ENCODE measurements around the gene NUP133.

Gene NUP133

DNA sequence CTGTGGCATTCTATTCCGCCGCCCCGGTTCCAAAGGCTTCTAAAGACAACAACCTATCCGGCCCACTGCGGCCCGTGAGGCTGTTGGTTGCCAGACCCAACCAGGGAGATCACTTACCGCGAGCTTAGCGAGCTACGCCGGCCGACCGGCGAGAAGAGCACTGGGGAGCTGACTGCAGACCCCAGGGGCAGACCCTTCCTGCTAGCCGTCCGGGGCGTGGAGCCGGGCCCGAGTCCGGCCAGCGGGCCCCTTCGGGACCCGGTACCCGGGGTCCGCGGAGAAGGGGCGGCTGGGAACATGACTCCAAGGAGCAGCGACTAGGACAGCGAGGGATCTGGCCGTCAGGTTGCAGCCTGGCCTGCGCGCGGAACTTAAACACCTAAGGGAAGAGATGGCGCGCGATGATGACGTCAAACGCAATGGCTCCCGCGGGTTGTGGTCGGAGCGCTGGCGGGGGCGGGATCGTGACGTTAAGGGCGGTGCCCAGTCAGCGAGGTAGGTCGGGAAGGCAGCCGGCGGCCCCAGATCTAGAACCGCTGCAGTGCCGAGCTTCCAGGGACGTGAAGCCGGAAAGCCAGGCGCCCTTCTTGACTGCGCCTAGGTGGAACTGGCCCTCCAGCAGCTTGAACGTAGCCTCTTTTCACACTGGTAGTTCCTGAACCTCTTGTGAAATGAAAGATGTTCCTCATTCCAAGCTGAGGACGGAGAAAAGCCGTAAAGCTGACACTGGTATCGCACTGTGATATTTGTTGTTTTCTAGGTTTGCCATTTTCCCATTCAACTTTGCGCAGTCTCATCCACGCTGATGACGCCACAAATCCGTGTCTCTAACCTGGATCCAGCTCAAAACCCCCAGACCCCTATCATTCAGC, at the start of gene NUP133:
NUP133 (minus strand) TSS at position 391 of the 872 bp plus-strand sequence; CDS start at position 299, 92 bp downstream.
- Histone ChIP-seq H3K79me2 (ENCODE audit: control insufficient read depth, low read length) (peaks cover 46% of the 10 kb centered on the region), H3K4me3 (ENCODE audit: low read length) (peak within 1 kb of the TSS; percentile 96), H3K36me3 (ENCODE audit: control insufficient read depth, low read length) (peaks cover 25% of the 10 kb centered on the region), H3K27ac (ENCODE audit: low read depth, low read length) (peak within 1 kb of the TSS; percentile 44), H4K20me1 (ENCODE audit: control insufficient read depth, insufficient read depth, low read depth, low read length) (peaks cover 4% of the 10 kb centered on the region; the same call in 1 of the 2 replicates), H3K9me3 (ENCODE audit: control insufficient read depth, insufficient read depth, low read length) (no peaks in the 10 kb centered on the region), H3F3A (ENCODE audit: control insufficient read depth, insufficient read depth) (no peaks in the 10 kb centered on the region; the same call in 1 of the 2 replicates), H3K4me2 (ENCODE audit: low read length) (peak within 1 kb of the TSS; percentile 97), H3K4me1 (ENCODE audit: control insufficient read depth, low read length) (peaks cover 43% of the 10 kb centered on the region), H3K9me2 (replicated peaks; ENCODE audit: control insufficient read depth, low read length) (no peaks in the 10 kb centered on the region), H3K27me3 (ENCODE audit: control insufficient read depth, low read length) (no peaks in the 10 kb centered on the region)
- no peak for TF ChIP-seq CTCF (IDR thresholded peaks at IDR 0.05; ENCODE audit: low read depth, low read length, poor library complexity, severe bottlenecking)
- TF ChIP-seq EZH2phosphoT487 (IDR thresholded peaks at IDR 0.05; ENCODE audit: borderline replicate concordance, low read length): no peak

DNA sequence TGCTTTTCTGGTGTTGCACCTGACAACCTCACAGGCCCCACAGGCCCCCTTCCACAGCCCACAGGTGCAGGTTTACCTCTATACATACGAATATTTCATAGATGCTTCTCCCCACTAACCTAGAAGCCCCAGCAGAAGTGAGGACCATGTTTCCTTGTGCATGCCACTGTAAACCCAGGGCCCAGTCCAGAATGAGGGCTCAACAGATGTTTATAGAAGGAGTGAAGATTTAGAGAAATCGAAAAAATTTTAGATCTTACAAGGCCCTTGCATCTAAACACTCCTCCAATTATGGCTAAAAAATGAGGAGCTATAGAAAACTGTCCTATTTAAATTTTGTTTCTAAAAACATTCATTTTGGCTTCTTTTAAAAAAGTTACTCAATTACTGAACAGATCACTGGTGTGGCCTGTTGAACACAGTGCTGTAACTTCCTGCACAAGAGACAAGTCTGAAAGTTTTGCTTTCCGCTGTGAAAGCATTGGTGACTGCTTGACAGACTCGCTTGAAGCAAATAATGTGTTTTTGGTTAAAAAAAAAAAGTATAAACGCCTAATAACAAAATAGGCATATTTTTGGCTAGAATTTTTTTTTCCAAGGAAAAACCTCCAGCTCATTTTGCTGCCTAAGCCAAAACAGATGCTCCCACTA, 49.2 kb upstream of the NUP133 start:
- no peaks in the 10 kb centered on the region for H3K9me3 ChIP-seq (ENCODE audit: control insufficient read depth, insufficient read depth, low read length)
- H3K9me2 ChIP-seq (replicated peaks; ENCODE audit: control insufficient read depth, low read length): no peaks in the 10 kb centered on the region
- peak overlapping the region; percentile 98 for H3K4me3 ChIP-seq (ENCODE audit: low read length)
- H3F3A ChIP-seq (ENCODE audit: control insufficient read depth, insufficient read depth): peaks cover 10% of the 10 kb centered on the region
- H3K4me1 ChIP-seq (ENCODE audit: control insufficient read depth, low read length): peaks cover 19% of the 10 kb centered on the region
- peaks cover 5% of the 10 kb centered on the region for H3K36me3 ChIP-seq (ENCODE audit: control insufficient read depth, low read length)
- peaks cover 3% of the 10 kb centered on the region; the same call in 1 of the 2 replicates for H4K20me1 ChIP-seq (ENCODE audit: control insufficient read depth, insufficient read depth, low read depth, low read length)
- TF ChIP-seq CTCF (IDR thresholded peaks at IDR 0.05; ENCODE audit: low read depth, low read length, poor library complexity, severe bottlenecking) (no peak), EZH2phosphoT487 (IDR thresholded peaks at IDR 0.05; ENCODE audit: borderline replicate concordance, low read length) (no peak)
- H3K27me3 ChIP-seq (ENCODE audit: control insufficient read depth, low read length): no peaks in the 10 kb centered on the region
- H3K27ac ChIP-seq (ENCODE audit: low read depth, low read length): peak overlapping the region; percentile 60
- peak overlapping the region; percentile 68 for H3K4me2 ChIP-seq (ENCODE audit: low read length)
- H3K79me2 ChIP-seq (ENCODE audit: control insufficient read depth, low read length): peaks cover 57% of the 10 kb centered on the region

DNA sequence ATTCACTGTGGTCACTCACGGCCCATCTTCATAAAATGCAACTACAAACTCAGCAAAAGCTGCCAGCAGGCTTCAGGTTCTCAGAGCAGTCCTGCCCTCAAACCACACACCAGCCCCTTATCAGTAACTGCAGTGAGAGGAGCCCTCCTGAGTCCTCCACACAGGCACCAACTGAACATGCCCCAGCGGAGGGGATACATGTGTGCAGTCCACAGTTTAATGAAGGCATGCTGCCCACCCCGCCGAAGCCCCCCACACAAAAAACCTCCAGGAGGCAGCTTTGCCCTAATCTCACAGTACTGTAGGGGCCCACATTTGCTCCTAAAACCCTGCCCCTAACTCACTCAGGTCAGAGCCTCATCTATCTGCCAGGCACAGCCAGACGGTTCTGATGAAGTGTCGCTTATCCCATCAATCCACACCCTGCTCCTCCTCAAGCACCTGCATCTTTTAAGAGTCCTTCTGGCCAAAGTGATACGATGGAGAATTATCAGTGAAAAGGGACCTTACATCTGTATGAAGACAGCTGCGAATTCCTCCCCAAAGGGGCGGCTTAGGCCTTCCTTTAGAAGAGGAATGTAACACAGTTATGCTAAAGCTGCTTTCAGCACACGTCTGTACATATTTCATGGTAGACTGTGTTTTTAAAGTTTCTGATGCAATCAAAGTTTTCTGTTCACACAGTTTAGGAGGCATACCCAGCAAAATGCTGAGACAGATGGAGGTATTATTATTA, 46.9 kb upstream of the NUP133 start:
- no peak overlapping the region for H3K27ac ChIP-seq (ENCODE audit: low read depth, low read length)
- H3K79me2 ChIP-seq (ENCODE audit: control insufficient read depth, low read length): peaks cover 75% of the 10 kb centered on the region
- no peak for TF ChIP-seq CTCF (IDR thresholded peaks at IDR 0.05; ENCODE audit: low read depth, low read length, poor library complexity, severe bottlenecking)
- TF ChIP-seq EZH2phosphoT487 (IDR thresholded peaks at IDR 0.05; ENCODE audit: borderline replicate concordance, low read length): no peak
- H3K4me2 ChIP-seq (ENCODE audit: low read length): no peak overlapping the region
- H3K9me2 ChIP-seq (replicated peaks; ENCODE audit: control insufficient read depth, low read length): no peaks in the 10 kb centered on the region
- no peaks in the 10 kb centered on the region for H3K9me3 ChIP-seq (ENCODE audit: control insufficient read depth, insufficient read depth, low read length)
- peaks cover 3% of the 10 kb centered on the region; the same call in 1 of the 2 replicates for H4K20me1 ChIP-seq (ENCODE audit: control insufficient read depth, insufficient read depth, low read depth, low read length)
- no peaks in the 10 kb centered on the region for H3K27me3 ChIP-seq (ENCODE audit: control insufficient read depth, low read length)
- peaks cover 7% of the 10 kb centered on the region for H3F3A ChIP-seq (ENCODE audit: control insufficient read depth, insufficient read depth)
- H3K4me1 ChIP-seq (ENCODE audit: control insufficient read depth, low read length): peaks cover 19% of the 10 kb centered on the region
- H3K4me3 ChIP-seq (ENCODE audit: low read length): no peak overlapping the region
- H3K36me3 ChIP-seq (ENCODE audit: control insufficient read depth, low read length): peaks cover 5% of the 10 kb centered on the region

Data from DOHH2 (cell line).